PC-9 (cell line): ENCODE data around the gene TRIM40.

ENCODE experiments used
- CTCF ChIP-seq: fragments of 200-600 bp; sonication (generic); conservative IDR thresholded peaks from 2 replicates; pipeline ENCODE4 v1.6.1; 2017; ENCODE audit warnings: mixed run types, antibody characterized with exemption, mild to moderate bottlenecking, moderate library complexity
- EZH2 ChIP-seq: fragments of 200-600 bp; sonication (generic); IDR thresholded peaks from 2 replicates; pipeline ENCODE4 v1.8.0; 2017; ENCODE audit warnings: antibody characterized with exemption, low read depth

- TF ChIP-seq CTCF (no peak), EZH2 (no peak)
These were observed 14.2 kb upstream of the TRIM40 start for GRCh38 chr6:30121446-30122366.
